Measurements from ENCODE around the gene PRR5L.

PRR5L gene

GRCh38 chr11:36485298-36486002 is 189.4 kb downstream of the PRR5L start:
- no peaks in the 10 kb centered on the region for H3K4me1 ChIP-seq (ENCODE audit: control insufficient read depth, insufficient read depth, low read length)
- H3K27ac ChIP-seq (ENCODE audit: low read length) = no peak overlapping the region
- peaks cover 18 to 28% of the 10 kb centered on the region in 2 donors for H3K36me3 ChIP-seq (ENCODE audit: control insufficient read depth in 2 of 2, insufficient read depth in 2 of 2, low read length in 2 of 2)
- H3K9ac ChIP-seq (ENCODE audit: low read length in 2 of 2) = no peak overlapping the region
- H3K27me3 ChIP-seq (ENCODE audit: control insufficient read depth in 1 of 2, insufficient read depth in 2 of 2, low read length in 2 of 2) = no peaks in the 10 kb centered on the region
- no peak overlapping the region for H3K4me3 ChIP-seq (ENCODE audit: low read length in 2 of 2)
- H3K9me3 ChIP-seq (ENCODE audit: control insufficient read depth in 2 of 2, low read length in 2 of 2) = no peaks in the 10 kb centered on the region

GRCh38 chr11:36487619-36488018 is 191.5 kb downstream of the PRR5L start:
- Histone ChIP-seq H3K4me1 (ENCODE audit: control insufficient read depth, insufficient read depth, low read length) (no peaks in the 10 kb centered on the region), H3K27ac (ENCODE audit: low read length) (no peak overlapping the region), H3K36me3 (ENCODE audit: control insufficient read depth in 2 of 2, insufficient read depth in 2 of 2, low read length in 2 of 2) (peaks cover 25 to 37% of the 10 kb centered on the region in 2 donors), H3K9ac (ENCODE audit: low read length in 2 of 2) (no peak overlapping the region), H3K9me3 (ENCODE audit: control insufficient read depth in 2 of 2, low read length in 2 of 2) (no peaks in the 10 kb centered on the region), H3K27me3 (ENCODE audit: control insufficient read depth in 1 of 2, insufficient read depth in 2 of 2, low read length in 2 of 2) (no peaks in the 10 kb centered on the region), H3K4me3 (ENCODE audit: low read length in 2 of 2) (no peak overlapping the region)

GRCh38 chr11:36488096-36488495 is 192.0 kb downstream of the PRR5L start:
- no peaks in the 10 kb centered on the region for H3K9me3 ChIP-seq (ENCODE audit: control insufficient read depth in 2 of 2, low read length in 2 of 2)
- H3K4me1 ChIP-seq (ENCODE audit: control insufficient read depth, insufficient read depth, low read length) = no peaks in the 10 kb centered on the region
- H3K27ac ChIP-seq (ENCODE audit: low read length) = no peak overlapping the region
- H3K4me3 ChIP-seq (ENCODE audit: low read length in 2 of 2) = no peak overlapping the region
- H3K9ac ChIP-seq (ENCODE audit: low read length in 2 of 2) = no peak overlapping the region
- H3K27me3 ChIP-seq (ENCODE audit: control insufficient read depth in 1 of 2, insufficient read depth in 2 of 2, low read length in 2 of 2) = no peaks in the 10 kb centered on the region
- H3K36me3 ChIP-seq (ENCODE audit: control insufficient read depth in 2 of 2, insufficient read depth in 2 of 2, low read length in 2 of 2) = peaks cover 25 to 37% of the 10 kb centered on the region in 2 donors

- no peak overlapping the region for H3K27ac ChIP-seq (ENCODE audit: low read length)
- no peak overlapping the region for H3K9ac ChIP-seq (ENCODE audit: low read length in 2 of 2)
- peaks cover 23 to 32% of the 10 kb centered on the region in 2 donors for H3K36me3 ChIP-seq (ENCODE audit: control insufficient read depth in 2 of 2, insufficient read depth in 2 of 2, low read length in 2 of 2)
- no peaks in the 10 kb centered on the region for H3K27me3 ChIP-seq (ENCODE audit: control insufficient read depth in 1 of 2, insufficient read depth in 2 of 2, low read length in 2 of 2)
- no peaks in the 10 kb centered on the region for H3K4me1 ChIP-seq (ENCODE audit: control insufficient read depth, insufficient read depth, low read length)
- no peaks in the 10 kb centered on the region for H3K9me3 ChIP-seq (ENCODE audit: control insufficient read depth in 2 of 2, low read length in 2 of 2)
- no peak overlapping the region for H3K4me3 ChIP-seq (ENCODE audit: low read length in 2 of 2)
These were observed 194.1 kb downstream of the PRR5L start for GRCh38 chr11:36490026-36490806.

GRCh38 chr11:36492724-36493304 is 196.7 kb downstream of the PRR5L start:
- Histone ChIP-seq H3K9me3 (ENCODE audit: control insufficient read depth in 2 of 2, low read length in 2 of 2) (no peaks in the 10 kb centered on the region), H3K27ac (ENCODE audit: low read length) (no peak overlapping the region), H3K4me1 (ENCODE audit: control insufficient read depth, insufficient read depth, low read length) (no peaks in the 10 kb centered on the region), H3K36me3 (ENCODE audit: control insufficient read depth in 2 of 2, insufficient read depth in 2 of 2, low read length in 2 of 2) (peaks cover 28 to 30% of the 10 kb centered on the region in 2 donors), H3K27me3 (ENCODE audit: control insufficient read depth in 1 of 2, insufficient read depth in 2 of 2, low read length in 2 of 2) (no peaks in the 10 kb centered on the region), H3K4me3 (ENCODE audit: low read length in 2 of 2) (no peak overlapping the region), H3K9ac (ENCODE audit: low read length in 2 of 2) (no peak overlapping the region)

GRCh38 chr11:36493332-36493731 is 197.2 kb downstream of the PRR5L start:
- Histone ChIP-seq H3K9ac (ENCODE audit: low read length in 2 of 2) (no peak overlapping the region), H3K36me3 (ENCODE audit: control insufficient read depth in 2 of 2, insufficient read depth in 2 of 2, low read length in 2 of 2) (peaks cover 26 to 31% of the 10 kb centered on the region in 2 donors), H3K4me3 (ENCODE audit: low read length in 2 of 2) (no peak overlapping the region), H3K4me1 (ENCODE audit: control insufficient read depth, insufficient read depth, low read length) (no peaks in the 10 kb centered on the region), H3K27me3 (ENCODE audit: control insufficient read depth in 1 of 2, insufficient read depth in 2 of 2, low read length in 2 of 2) (no peaks in the 10 kb centered on the region), H3K9me3 (ENCODE audit: control insufficient read depth in 2 of 2, low read length in 2 of 2) (no peaks in the 10 kb centered on the region), H3K27ac (ENCODE audit: low read length) (no peak overlapping the region)

- Histone ChIP-seq H3K4me3 (ENCODE audit: low read length in 2 of 2) (no peak overlapping the region), H3K36me3 (ENCODE audit: control insufficient read depth in 2 of 2, insufficient read depth in 2 of 2, low read length in 2 of 2) (peaks cover 15 to 30% of the 10 kb centered on the region in 2 donors), H3K27ac (ENCODE audit: low read length) (no peak overlapping the region), H3K27me3 (ENCODE audit: control insufficient read depth in 1 of 2, insufficient read depth in 2 of 2, low read length in 2 of 2) (no peaks in the 10 kb centered on the region), H3K9ac (ENCODE audit: low read length in 2 of 2) (no peak overlapping the region), H3K4me1 (ENCODE audit: control insufficient read depth, insufficient read depth, low read length) (peaks cover 4% of the 10 kb centered on the region), H3K9me3 (ENCODE audit: control insufficient read depth in 2 of 2, low read length in 2 of 2) (no peaks in the 10 kb centered on the region)
These were observed 202.6 kb downstream of the PRR5L start for GRCh38 chr11:36498721-36499120.

- Histone ChIP-seq H3K27ac (ENCODE audit: low read length) (no peak overlapping the region), H3K9ac (ENCODE audit: low read length in 2 of 2) (no peak overlapping the region), H3K27me3 (ENCODE audit: control insufficient read depth in 1 of 2, insufficient read depth in 2 of 2, low read length in 2 of 2) (no peaks in the 10 kb centered on the region), H3K9me3 (ENCODE audit: control insufficient read depth in 2 of 2, low read length in 2 of 2) (no peaks in the 10 kb centered on the region), H3K36me3 (ENCODE audit: control insufficient read depth in 2 of 2, insufficient read depth in 2 of 2, low read length in 2 of 2) (peaks cover 14 to 26% of the 10 kb centered on the region in 2 donors), H3K4me3 (ENCODE audit: low read length in 2 of 2) (no peak overlapping the region), H3K4me1 (ENCODE audit: control insufficient read depth, insufficient read depth, low read length) (peaks cover 4% of the 10 kb centered on the region)
These were observed 203.2 kb downstream of the PRR5L start for GRCh38 chr11:36499315-36499714.

- no peak overlapping the region for H3K27ac ChIP-seq (ENCODE audit: low read length)
- no peak overlapping the region for H3K4me3 ChIP-seq (ENCODE audit: low read length in 2 of 2)
- H3K36me3 ChIP-seq (ENCODE audit: control insufficient read depth in 2 of 2, insufficient read depth in 2 of 2, low read length in 2 of 2) = peaks cover 13 to 26% of the 10 kb centered on the region in 2 donors
- no peaks in the 10 kb centered on the region for H3K9me3 ChIP-seq (ENCODE audit: control insufficient read depth in 2 of 2, low read length in 2 of 2)
- H3K4me1 ChIP-seq (ENCODE audit: control insufficient read depth, insufficient read depth, low read length) = peaks cover 4% of the 10 kb centered on the region
- H3K27me3 ChIP-seq (ENCODE audit: control insufficient read depth in 1 of 2, insufficient read depth in 2 of 2, low read length in 2 of 2) = no peaks in the 10 kb centered on the region
- peak overlapping the region in 1 of 2 donors; percentile 14 for H3K9ac ChIP-seq (ENCODE audit: low read length in 2 of 2)
These were observed 204.2 kb downstream of the PRR5L start for GRCh38 chr11:36500315-36500721.

GRCh38 chr11:36501236-36501635 is 205.1 kb downstream of the PRR5L start:
- no peak overlapping the region for H3K9ac ChIP-seq (ENCODE audit: low read length in 2 of 2)
- peaks cover 4% of the 10 kb centered on the region for H3K4me1 ChIP-seq (ENCODE audit: control insufficient read depth, insufficient read depth, low read length)
- no peak overlapping the region for H3K27ac ChIP-seq (ENCODE audit: low read length)
- H3K9me3 ChIP-seq (ENCODE audit: control insufficient read depth in 2 of 2, low read length in 2 of 2) = no peaks in the 10 kb centered on the region
- H3K36me3 ChIP-seq (ENCODE audit: control insufficient read depth in 2 of 2, insufficient read depth in 2 of 2, low read length in 2 of 2) = peaks cover 13 to 26% of the 10 kb centered on the region in 2 donors
- H3K4me3 ChIP-seq (ENCODE audit: low read length in 2 of 2) = no peak overlapping the region
- no peaks in the 10 kb centered on the region for H3K27me3 ChIP-seq (ENCODE audit: control insufficient read depth in 1 of 2, insufficient read depth in 2 of 2, low read length in 2 of 2)
